Transverse colon (tissue), 4 donors: ENCODE measurements around the gene LIMS4. TPM values are rescaled to one million over a fixed set of nuclear protein-coding genes. Genes with fewer than 3 reads are reported as not detected.
"Not testable (repeated sequence)": the region's sequence is repeated elsewhere in the genome, so short reads cannot be mapped to it uniquely, and the experiment has no call there.

Experiments
- DNase-seq: peaks from one replicate; pipeline ENCODE4 v3.0.0-alpha.2; 2019
- H3K27ac ChIP-seq, 4 donors: fragments of 200-600 bp; sonication (generic); 2 replicates each; pipeline ENCODE4 v1.5.1; 2016 to 2018; ENCODE audit warnings: inconsistent platforms in 4 of 4
- H3K27me3 ChIP-seq: fragments of 200-600 bp; sonication (generic); 2 replicates; pipeline ENCODE4 v1.5.1; 2017; ENCODE audit warnings: inconsistent platforms
- H3K36me3 ChIP-seq, 4 donors: fragments of 200-600 bp; sonication (generic); 2 replicates each; pipeline ENCODE4 v1.5.1; 2017 to 2019; ENCODE audit warnings: inconsistent platforms in 4 of 4
- H3K4me1 ChIP-seq, 4 donors: fragments of 200-600 bp; sonication (generic); 2 replicates each; pipeline ENCODE4 v1.5.1; 2017 to 2020; ENCODE audit warnings: inconsistent platforms in 4 of 4
- H3K4me3 ChIP-seq, 4 donors: fragments of 200-600 bp; sonication (generic); 1 replicate in 1 of 4; 2 replicates in 3 of 4; pipeline versions ENCODE4 v1.5.1 to v1.6.1; 2017 to 2019; ENCODE audit warnings: inconsistent platforms in 4 of 4
- H3K9me3 ChIP-seq, 2 donors: fragments of 200-600 bp; sonication (generic); 2 replicates each; pipeline ENCODE4 v1.5.1; 2017 to 2019; ENCODE audit warnings: inconsistent platforms in 2 of 2
- WGBS, 2 donors: methylation state at CpG; one replicate each; pipeline ENCODE4 v1.1.5; 2018; ENCODE audit warnings: low coverage in 1 of 2; 5-methylcytosine and 5-hydroxymethylcytosine counted together
- in situ Hi-C, 4 donors: fragments of 200-750 bp; cut with MboI; loops; one replicate each; pipeline versions ENCODE4 v1.15.0 to v1.15.1; 2017; ENCODE audit warnings: low sequenced_read_pairs in 3 of 4, low pct_ligation_motif_present in 1 of 4, low pct_unique_long_range_greater_than_20kb in 1 of 4
- intact Hi-C: fragments of 100-400 bp; cut with DNase I; formaldehyde crosslinking; loops from one replicate; pipeline ENCODE4 v1.15.1; 2023; ENCODE audit warnings: low total_unique reads
- total RNA-seq, 4 donors: library from RNA; depleted of rRNA; stranded (reverse); fragments of >200 nt; gene quantifications; one replicate each; pipeline ENCODE4 v1.1.0, GENCODE V29; 2016

Gene LIMS4
- total RNA-seq, 4 donors from 2014 or later = 1.6 to 3.4 TPM; not detected in 2

DNA sequence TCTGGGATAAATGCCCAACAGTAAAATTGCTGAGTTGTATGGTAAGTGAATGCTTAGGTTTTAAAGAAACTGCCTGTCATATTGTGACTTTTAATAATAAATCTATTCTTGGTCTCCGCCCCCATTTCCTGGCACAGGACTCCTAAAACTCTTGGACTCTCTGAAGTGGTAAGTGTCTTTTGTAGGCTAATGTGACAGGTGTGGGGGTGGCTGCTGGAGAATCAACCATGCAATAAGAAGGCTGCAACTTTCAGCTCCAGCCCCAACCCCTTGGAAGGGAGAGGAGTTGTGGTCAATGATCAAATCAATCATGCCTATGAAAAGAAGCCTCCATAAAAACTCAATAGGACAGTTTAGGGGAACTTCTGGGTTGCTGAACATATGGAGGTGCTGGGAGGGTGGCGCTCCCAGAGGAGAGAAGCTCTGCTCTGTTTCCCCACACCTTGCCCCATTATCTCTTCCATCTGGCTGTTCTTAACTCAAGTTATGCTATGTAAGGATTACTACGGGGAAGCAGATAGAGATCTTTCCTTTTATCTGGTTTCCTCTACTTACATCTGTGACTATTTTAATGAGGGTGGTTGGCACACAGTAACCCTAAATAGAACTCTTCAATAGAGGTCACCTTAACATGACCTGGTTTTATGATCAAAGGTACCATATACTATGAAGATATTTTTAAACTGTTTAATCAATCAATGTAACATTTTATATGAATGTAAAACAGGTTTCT is 3.2 kb upstream of the LIMS4 start:
- H3K27me3 ChIP-seq, intact Hi-C loops, in situ Hi-C loops, DNase-seq, H3K9me3 ChIP-seq, H3K27ac ChIP-seq, H3K36me3 ChIP-seq, H3K4me1 ChIP-seq, H3K4me3 ChIP-seq: not testable (repeated sequence)
- WGBS, 2 donors = no CpG with 5 or more reads among the region's 3 CpGs

DNA sequence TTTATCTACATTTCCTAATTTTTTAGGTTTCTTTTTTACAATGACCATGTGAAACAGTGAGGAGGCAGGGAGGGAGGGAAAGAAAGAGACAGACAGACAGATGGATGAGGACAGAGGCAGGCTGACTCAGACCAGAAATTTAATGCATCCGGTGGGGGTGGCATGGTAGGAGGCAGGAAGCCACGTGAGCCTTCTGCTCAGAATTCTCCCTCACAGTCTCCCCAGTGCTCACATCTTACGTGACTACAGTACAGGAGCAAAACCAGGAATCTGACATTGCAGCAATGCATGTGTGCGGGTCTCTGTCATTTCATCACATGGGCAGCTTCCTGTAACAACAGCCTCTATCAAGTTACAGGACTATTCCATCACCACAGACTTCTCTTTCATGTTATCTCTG is 2.3 kb upstream of the LIMS4 start:
- H3K27me3 ChIP-seq, H3K9me3 ChIP-seq, H3K36me3 ChIP-seq, intact Hi-C loops, DNase-seq, in situ Hi-C loops, H3K4me1 ChIP-seq, H3K4me3 ChIP-seq, H3K27ac ChIP-seq: not testable (repeated sequence)
- WGBS, 2 donors = no CpG with 5 or more reads among the region's 4 CpGs

DNA sequence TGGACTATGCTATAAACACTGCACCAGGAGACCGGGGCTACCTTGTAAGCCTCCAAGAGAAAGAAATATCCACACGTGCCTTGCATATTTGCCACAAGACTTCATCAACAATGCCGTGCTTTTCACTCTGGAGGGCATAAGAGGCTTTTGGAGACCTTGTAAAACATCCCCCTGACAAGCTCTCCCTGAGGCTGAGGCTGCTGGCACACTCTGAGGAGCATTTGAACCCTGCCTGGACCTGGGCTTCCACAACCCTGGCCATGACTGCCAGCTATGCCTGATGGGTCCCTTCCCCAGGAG is 393 bp upstream of the LIMS4 start:
- DNase-seq, H3K36me3 ChIP-seq, H3K27me3 ChIP-seq, H3K9me3 ChIP-seq, H3K4me3 ChIP-seq, in situ Hi-C loops, H3K4me1 ChIP-seq, H3K27ac ChIP-seq, intact Hi-C loops: not testable (repeated sequence)
- no CpG with 5 or more reads among the region's 3 CpGs for WGBS, 2 donors

DNA sequence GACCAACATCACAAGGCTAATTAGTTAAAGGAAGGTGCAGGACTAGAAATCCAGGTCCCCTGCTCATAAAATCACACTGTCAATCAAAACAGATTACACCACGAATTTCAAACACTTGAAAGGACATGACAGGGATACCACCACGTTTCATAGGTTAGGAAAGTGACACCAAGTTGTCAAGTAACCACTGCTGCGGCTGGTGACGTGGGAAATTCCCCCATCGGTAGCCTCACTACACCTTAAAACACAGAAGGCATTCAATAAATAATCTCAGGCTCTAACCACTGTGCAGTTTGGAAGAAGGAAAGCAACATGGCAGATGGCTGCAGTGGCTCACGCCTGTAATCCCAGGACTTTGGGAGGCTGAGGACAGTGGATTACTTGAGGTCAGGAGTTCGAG is 3.7 kb downstream of the LIMS4 start:
- H3K27ac ChIP-seq, H3K27me3 ChIP-seq, DNase-seq, intact Hi-C loops, H3K36me3 ChIP-seq, H3K9me3 ChIP-seq, H3K4me3 ChIP-seq, H3K4me1 ChIP-seq, in situ Hi-C loops: not testable (repeated sequence)
- WGBS, 2 donors = no CpG with 5 or more reads among the region's 7 CpGs

DNA sequence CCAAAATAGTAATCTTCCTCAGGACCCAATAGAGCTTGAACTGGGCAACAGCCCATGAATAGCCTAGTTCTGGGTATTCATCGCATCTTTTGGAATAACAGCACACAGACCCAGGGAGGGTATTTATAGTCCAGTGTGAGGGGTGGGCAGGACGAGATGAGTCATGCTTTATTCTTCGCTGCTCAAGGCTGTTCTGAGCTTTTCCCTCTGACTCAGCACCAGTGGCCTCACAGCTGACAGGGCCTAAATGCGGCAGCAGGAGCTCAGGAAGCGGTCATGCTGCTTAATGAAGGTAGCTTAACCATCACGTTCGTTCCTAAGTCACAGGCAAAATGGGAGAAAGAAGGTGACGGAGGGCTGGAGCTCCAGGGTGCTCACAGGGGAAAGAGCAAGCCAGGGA is 7.3 kb downstream of the LIMS4 start:
- no CpG with 5 or more reads among the region's 8 CpGs for WGBS, 2 donors
- H3K27me3 ChIP-seq, H3K4me1 ChIP-seq, in situ Hi-C loops, H3K9me3 ChIP-seq, H3K27ac ChIP-seq, DNase-seq, intact Hi-C loops, H3K36me3 ChIP-seq, H3K4me3 ChIP-seq: not testable (repeated sequence)

DNA sequence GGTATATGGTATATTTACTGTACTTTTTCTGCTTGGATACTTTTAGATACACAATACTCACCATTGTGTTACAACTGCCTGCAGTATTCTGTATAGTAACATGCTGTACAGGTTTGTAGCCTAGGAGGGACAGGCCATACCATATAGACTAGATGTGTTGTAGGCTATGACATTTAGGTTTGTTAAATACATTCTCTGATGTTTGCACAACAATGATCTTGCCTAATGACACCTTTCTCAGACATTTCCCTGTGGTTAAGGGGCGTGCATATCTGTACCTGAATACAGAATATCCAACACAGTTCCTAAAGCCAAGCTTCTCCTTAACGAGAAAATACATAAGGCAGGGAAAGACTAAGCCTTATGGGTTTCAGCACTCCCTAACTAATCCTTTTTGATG is 10.2 kb downstream of the LIMS4 start:
- H3K27me3 ChIP-seq, H3K4me1 ChIP-seq, intact Hi-C loops, H3K9me3 ChIP-seq, H3K36me3 ChIP-seq, H3K4me3 ChIP-seq, DNase-seq, H3K27ac ChIP-seq, in situ Hi-C loops: not testable (repeated sequence)
- WGBS, 2 donors = no CpG with 5 or more reads among the region's 2 CpGs

DNA sequence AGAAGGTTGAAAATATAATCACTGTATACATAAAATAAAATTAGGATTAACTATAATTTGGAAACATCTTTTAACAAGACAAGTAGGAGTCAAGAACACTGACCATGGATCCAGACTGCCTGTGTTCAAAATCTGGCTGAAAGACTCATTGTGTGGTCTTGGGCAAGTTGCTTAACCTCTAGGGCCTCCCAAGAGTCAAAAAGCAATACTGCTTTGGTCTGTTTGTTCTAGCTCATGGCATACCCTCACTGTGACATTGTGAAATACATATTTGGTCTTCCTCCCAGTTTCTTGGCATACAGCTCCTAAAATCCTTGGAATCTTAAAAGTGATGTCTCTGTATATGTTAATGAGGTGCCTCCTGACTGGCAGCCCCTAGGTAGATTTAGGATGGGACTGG is 12.3 kb downstream of the LIMS4 start:
- H3K4me3 ChIP-seq, in situ Hi-C loops: not testable (repeated sequence)

DNA sequence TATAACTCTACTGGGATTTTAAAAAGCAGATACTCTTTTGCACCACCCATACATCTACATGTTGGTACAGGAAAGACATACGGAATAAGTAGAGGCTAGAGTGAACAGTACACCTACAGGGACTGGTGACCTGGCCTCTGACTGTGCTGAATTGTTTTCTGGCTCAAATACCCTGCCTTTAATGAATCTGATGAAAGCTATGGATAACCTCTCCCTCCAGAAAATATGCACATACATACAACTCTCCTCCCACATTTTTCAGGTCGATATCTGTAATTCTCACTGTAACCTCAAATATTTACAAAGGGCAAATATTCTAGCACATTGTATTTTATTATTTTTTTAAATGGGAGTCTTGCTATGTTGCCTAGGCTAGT is 15.4 kb downstream of the LIMS4 start:
- H3K4me1 ChIP-seq, H3K4me3 ChIP-seq, H3K27ac ChIP-seq, in situ Hi-C loops, H3K36me3 ChIP-seq, DNase-seq, H3K9me3 ChIP-seq, H3K27me3 ChIP-seq, intact Hi-C loops: not testable (repeated sequence)
- no CpG with 5 or more reads among the region's 2 CpGs for WGBS, 2 donors

More for the DNA sequence above, 12.3 kb downstream of the LIMS4 start:
- H3K27ac ChIP-seq, H3K4me1 ChIP-seq, H3K27me3 ChIP-seq, H3K36me3 ChIP-seq, intact Hi-C loops, DNase-seq, H3K9me3 ChIP-seq: not testable (repeated sequence)

DNA sequence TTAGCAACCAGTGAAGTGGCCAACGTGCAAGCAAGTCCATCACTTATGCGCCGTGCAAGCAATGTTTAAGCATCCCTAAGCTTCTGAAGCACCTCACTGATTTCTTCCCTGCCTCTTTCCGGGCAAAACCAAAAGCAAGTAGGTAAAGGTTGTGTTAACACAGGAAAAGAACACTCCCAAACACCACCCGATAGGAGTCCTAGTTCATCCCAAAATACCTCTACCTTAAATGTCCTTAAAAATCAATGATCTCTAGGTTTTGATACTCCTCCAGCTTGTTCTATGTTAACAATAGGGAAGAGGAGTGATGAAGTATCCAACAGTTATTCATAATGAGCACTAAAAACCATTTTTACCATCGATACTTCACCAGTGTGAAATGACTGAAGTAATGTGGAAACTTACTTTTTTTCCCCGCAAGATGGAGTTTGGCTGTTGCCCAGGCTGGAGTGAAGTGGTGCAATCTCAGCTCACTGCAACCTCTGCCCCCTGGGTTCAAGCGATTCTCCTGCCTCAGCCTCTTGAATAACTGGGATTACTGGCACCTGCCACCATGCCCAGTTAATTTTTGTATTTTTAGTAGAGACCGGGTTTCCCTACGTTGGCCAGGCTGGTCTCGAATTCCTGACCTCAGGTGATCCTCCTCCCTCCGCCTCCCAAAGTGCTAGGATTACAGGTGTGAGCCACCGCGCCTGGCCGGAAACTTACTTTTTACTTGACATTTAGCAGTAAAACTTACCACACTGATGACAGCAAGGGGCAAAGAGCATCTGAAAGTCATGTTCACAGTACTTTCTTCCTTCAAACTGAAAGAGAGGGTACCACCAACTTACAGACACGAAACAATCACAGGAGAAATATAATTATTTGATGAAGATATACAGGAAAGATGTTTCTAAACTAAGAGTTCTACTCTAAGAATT is 16.1 kb downstream of the LIMS4 start:
- H3K4me3 ChIP-seq, H3K27me3 ChIP-seq, H3K4me1 ChIP-seq, H3K9me3 ChIP-seq, DNase-seq, H3K27ac ChIP-seq, H3K36me3 ChIP-seq, intact Hi-C loops, in situ Hi-C loops: not testable (repeated sequence)
- WGBS, 2 donors = 80% methylated on average over 1 of the region's 16 CpGs; no CpG with 5 or more reads in 1 of the 2 donors

DNA sequence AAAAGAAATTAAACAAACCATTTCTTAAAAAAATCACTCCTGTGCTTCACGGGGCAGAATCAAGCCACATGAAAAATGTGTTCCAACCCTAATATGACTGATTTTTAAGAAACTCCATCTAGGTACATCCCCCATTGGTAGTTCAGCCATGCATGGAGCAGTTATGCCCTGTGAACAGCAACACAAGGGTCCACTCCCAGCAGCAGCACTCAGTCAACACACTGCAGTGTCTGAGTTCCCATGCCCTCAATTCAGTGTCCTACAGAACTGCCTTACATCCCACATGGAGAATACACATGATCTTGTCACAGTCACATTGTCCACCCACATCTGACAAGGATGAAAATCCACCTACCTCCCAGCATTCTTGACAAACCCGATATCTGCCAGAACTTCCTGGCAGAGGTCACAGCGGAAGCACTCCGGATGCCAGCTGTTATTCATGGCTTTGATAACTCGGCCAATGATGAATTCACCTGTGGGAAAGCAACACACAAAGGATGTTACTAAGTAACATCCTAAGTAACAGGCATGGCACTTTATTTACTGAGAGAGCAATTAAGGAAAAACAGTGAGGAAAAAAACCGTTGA is 17.4 kb downstream of the LIMS4 start:
- H3K36me3 ChIP-seq, H3K4me1 ChIP-seq, H3K9me3 ChIP-seq, DNase-seq, H3K4me3 ChIP-seq, intact Hi-C loops, H3K27me3 ChIP-seq, H3K27ac ChIP-seq, in situ Hi-C loops: not testable (repeated sequence)
- WGBS, 2 donors = no CpG with 5 or more reads among the region's 6 CpGs

DNA sequence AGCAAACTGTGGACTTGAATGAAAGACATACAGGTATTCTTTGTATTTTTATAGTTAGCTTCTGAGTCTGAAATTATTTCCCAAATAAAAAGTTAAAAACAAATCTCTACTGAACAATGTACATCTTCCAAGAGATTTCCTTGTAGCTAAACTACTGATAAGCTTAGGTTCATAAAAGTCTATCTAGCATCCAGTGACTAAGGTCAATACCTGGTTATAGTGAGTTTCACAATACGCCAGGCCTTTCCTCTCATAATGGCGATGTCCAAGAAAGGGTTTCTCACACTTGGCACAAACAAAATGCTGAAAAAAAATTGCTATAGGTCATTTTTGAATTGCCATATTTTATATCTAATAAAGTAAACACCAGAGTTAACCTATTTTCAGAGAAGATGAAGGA is 21.7 kb downstream of the LIMS4 start:
- H3K27ac ChIP-seq, H3K36me3 ChIP-seq, H3K4me1 ChIP-seq, H3K27me3 ChIP-seq, DNase-seq, H3K9me3 ChIP-seq, in situ Hi-C loops, H3K4me3 ChIP-seq, intact Hi-C loops: not testable (repeated sequence)
- WGBS, 2 donors = no CpG with 5 or more reads among the region's 2 CpGs
